HG02943 (cell line): ENCODE data around the gene APOL1.
"Not testable (repeated sequence)": the region's sequence is repeated elsewhere in the genome, so short reads cannot be mapped to it uniquely, and the experiment has no call there.

ENCODE experiments used
- ATAC-seq: cut with Tn5 transposase; IDR thresholded peaks from one replicate; pipeline ENCODE4 v1.9.1; 2021; ENCODE audit warnings: mild to moderate bottlenecking, low read depth, moderate library complexity; ENCODE audit not compliant: unreplicated experiment

The APOL1 gene

GRCh38 chr22:36252754-36253522, at the start of gene APOL1:
Gene APOL1, plus strand, starts transcription at chr22:36253133. Its CDS starts 1,823 bp downstream, at chr22:36254956.
- ATAC-seq, result peak; percentile 56

- ATAC-seq, result not testable (repeated sequence)
These were observed 49.5 kb upstream of the APOL1 start for GRCh38 chr22:36203441-36203840.

GRCh38 chr22:36204001-36204631, 48.8 kb upstream of the APOL1 start:
- no peak for ATAC-seq

GRCh38 chr22:36204632-36205015, 48.3 kb upstream of the APOL1 start:
- no peak for ATAC-seq

GRCh38 chr22:36205573-36205972, 47.4 kb upstream of the APOL1 start:
- not testable (repeated sequence) for ATAC-seq

- no peak for ATAC-seq
These were observed 46.7 kb upstream of the APOL1 start for GRCh38 chr22:36206255-36206654.

- ATAC-seq, result no peak
These were observed 44.7 kb upstream of the APOL1 start for GRCh38 chr22:36208162-36208765.

- ATAC-seq, result no peak
These were observed 44.0 kb upstream of the APOL1 start for GRCh38 chr22:36208914-36209313.

- not testable (repeated sequence) for ATAC-seq
These were observed 43.4 kb upstream of the APOL1 start for GRCh38 chr22:36209488-36209908.

- ATAC-seq, result no peak
These were observed 42.7 kb upstream of the APOL1 start for GRCh38 chr22:36210224-36210623.

- no peak for ATAC-seq
These were observed 41.6 kb upstream of the APOL1 start for GRCh38 chr22:36211237-36211861.

GRCh38 chr22:36212901-36213300, 40.0 kb upstream of the APOL1 start:
- no peak for ATAC-seq

GRCh38 chr22:36213586-36213985, 39.3 kb upstream of the APOL1 start:
- no peak for ATAC-seq

GRCh38 chr22:36215981-36216380, 37.0 kb upstream of the APOL1 start:
- no peak for ATAC-seq

GRCh38 chr22:36218648-36219193, 34.2 kb upstream of the APOL1 start:
- ATAC-seq, result no peak

- no peak for ATAC-seq
These were observed 32.4 kb upstream of the APOL1 start for GRCh38 chr22:36220451-36220921.

GRCh38 chr22:36221799-36222751, 30.9 kb upstream of the APOL1 start:
- no peak for ATAC-seq

GRCh38 chr22:36222887-36223450, 30.0 kb upstream of the APOL1 start:
- ATAC-seq, result no peak

GRCh38 chr22:36223504-36223903, 29.4 kb upstream of the APOL1 start:
- ATAC-seq, result no peak
